Activated B cell treated with CpG ODN at 0.5 μM for 24 hours (primary cell): ENCODE measurements around the gene KRT77. TPM values are rescaled to one million over a fixed set of nuclear protein-coding genes. Genes with fewer than 3 reads are reported as not detected.
"Not testable (repeated sequence)": the region's sequence is repeated elsewhere in the genome, so short reads cannot be mapped to it uniquely, and the experiment has no call there.

Experiments
- ATAC-seq: fragments of 200-7000 bp; cut with Tn5 transposase; one replicate; pipeline ENCODE4 v1.10.0; 2021; ENCODE audit warnings: low read depth, mild to moderate bottlenecking, moderate library complexity
- CTCF ChIA-PET: fragments of 350-600 bp; sonication (Branson Sonifier 250); formaldehyde crosslinking; loops from one replicate; lab custom pipeline; 2021; ENCODE audit warnings: antibody characterized with exemption; lab: Charles Lee
- POLR2A ChIA-PET: fragments of 350-600 bp; sonication (Branson Sonifier 250); formaldehyde crosslinking; loops from one replicate; lab custom pipeline; 2021; ENCODE audit warnings: antibody characterized with exemption; lab: Charles Lee
- DNase-seq: peaks from one replicate; pipeline ENCODE4 v3.0.0; 2022
- H3K27ac Mint-ChIP-seq: one replicate; pipeline ENCODE4 v1.8.0; 2020; ENCODE audit warnings: mixed read lengths
- H3K27me3 Mint-ChIP-seq: one replicate; pipeline ENCODE4 v1.8.0; 2021; ENCODE audit warnings: mixed read lengths
- H3K36me3 Mint-ChIP-seq: one replicate; pipeline ENCODE4 v1.8.0; 2021; ENCODE audit warnings: low read depth, mixed read lengths
- H3K4me1 Mint-ChIP-seq: one replicate; pipeline ENCODE4 v1.8.0; 2021; ENCODE audit warnings: mixed read lengths
- H3K4me3 Mint-ChIP-seq: one replicate; pipeline ENCODE4 v1.8.0; 2020; ENCODE audit warnings: mild to moderate bottlenecking, mixed read lengths
- H3K9me3 Mint-ChIP-seq: one replicate; pipeline ENCODE4 v1.8.0; 2020; ENCODE audit warnings: mixed read lengths
- intact Hi-C: fragments of 100-400 bp; cut with micrococcal nuclease; formaldehyde crosslinking; loops from one replicate; pipeline ENCODE4 v1.15.1; 2024
- total RNA-seq: library from RNA; stranded (reverse); gene quantifications from 2 replicates; pipeline ENCODE4 v1.2.3, GENCODE V29; 2022
- TF ChIP-seq, protein P1 (sequence below): fragments of 200-600 bp; IDR thresholded peaks from one replicate; pipeline ENCODE4 v1.8.0; 2022; ENCODE audit warnings: antibody characterized with exemption, mild to moderate bottlenecking

KRT77 gene
- total RNA-seq, 1 donor from 2014 or later: not detected

- Mint-ChIP-seq H3K27ac (no peak overlapping the region), H3K4me3 (no peak overlapping the region), H3K36me3 (no peaks in the 10 kb centered on the region), H3K4me1 (no peaks in the 10 kb centered on the region), H3K9me3 (no peaks in the 10 kb centered on the region), H3K27me3 (peaks cover 39% of the 10 kb centered on the region)
- CTCF ChIA-PET: no interaction called here
- intact Hi-C loops: no loop called here
- DNase-seq: no peak
- POLR2A ChIA-PET: no interaction called here
- TF ChIP-seq, protein P1, sequence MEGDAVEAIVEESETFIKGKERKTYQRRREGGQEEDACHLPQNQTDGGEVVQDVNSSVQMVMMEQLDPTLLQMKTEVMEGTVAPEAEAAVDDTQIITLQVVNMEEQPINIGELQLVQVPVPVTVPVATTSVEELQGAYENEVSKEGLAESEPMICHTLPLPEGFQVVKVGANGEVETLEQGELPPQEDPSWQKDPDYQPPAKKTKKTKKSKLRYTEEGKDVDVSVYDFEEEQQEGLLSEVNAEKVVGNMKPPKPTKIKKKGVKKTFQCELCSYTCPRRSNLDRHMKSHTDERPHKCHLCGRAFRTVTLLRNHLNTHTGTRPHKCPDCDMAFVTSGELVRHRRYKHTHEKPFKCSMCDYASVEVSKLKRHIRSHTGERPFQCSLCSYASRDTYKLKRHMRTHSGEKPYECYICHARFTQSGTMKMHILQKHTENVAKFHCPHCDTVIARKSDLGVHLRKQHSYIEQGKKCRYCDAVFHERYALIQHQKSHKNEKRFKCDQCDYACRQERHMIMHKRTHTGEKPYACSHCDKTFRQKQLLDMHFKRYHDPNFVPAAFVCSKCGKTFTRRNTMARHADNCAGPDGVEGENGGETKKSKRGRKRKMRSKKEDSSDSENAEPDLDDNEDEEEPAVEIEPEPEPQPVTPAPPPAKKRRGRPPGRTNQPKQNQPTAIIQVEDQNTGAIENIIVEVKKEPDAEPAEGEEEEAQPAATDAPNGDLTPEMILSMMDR: no peak
- ATAC-seq: no peak
These were observed 12.1 kb upstream of the KRT77 start for GRCh38 chr12:52715416-52715815.

DNA sequence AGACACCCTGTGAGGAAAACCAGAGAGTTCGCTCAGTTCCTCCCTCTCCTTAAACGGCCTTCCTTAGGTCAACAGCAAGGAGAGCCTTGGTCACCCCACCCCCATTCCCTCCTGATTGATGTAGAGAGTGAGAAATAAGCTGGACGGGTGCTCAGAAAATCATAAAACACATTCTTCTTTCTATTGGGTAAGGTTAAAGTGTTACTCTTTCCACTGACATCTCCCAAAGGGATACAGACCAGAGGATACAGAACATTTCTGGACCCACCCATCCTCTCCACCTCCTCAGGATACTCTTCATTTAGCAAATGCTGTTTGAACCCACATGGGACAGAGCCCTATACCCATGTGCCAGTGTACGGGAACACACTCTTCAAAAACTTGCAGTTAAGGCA lies 11.6 kb upstream of the KRT77 start:
- intact Hi-C loops: no loop called here
- ATAC-seq (no peak), DNase-seq (no peak)
- H3K36me3 Mint-ChIP-seq: no peaks in the 10 kb centered on the region
- H3K4me3 Mint-ChIP-seq: no peak overlapping the region
- H3K27me3 Mint-ChIP-seq: peaks cover 39% of the 10 kb centered on the region
- H3K9me3 Mint-ChIP-seq: no peaks in the 10 kb centered on the region
- POLR2A ChIA-PET: no interaction called here
- TF ChIP-seq, protein P1: no peak
- CTCF ChIA-PET: no interaction called here
- H3K4me1 Mint-ChIP-seq: no peaks in the 10 kb centered on the region
- H3K27ac Mint-ChIP-seq: no peak overlapping the region

- TF ChIP-seq, protein P1: no peak
- CTCF ChIA-PET: no interaction called here
- H3K9me3 Mint-ChIP-seq: no peaks in the 10 kb centered on the region
- H3K27me3 Mint-ChIP-seq: peaks cover 39% of the 10 kb centered on the region
- ATAC-seq: no peak
- POLR2A ChIA-PET: no interaction called here
- H3K4me3 Mint-ChIP-seq: no peak overlapping the region
- H3K36me3 Mint-ChIP-seq: no peaks in the 10 kb centered on the region
- H3K27ac Mint-ChIP-seq: no peak overlapping the region
- DNase-seq: no peak
- no peaks in the 10 kb centered on the region for H3K4me1 Mint-ChIP-seq
- intact Hi-C loops: no loop called here
These were observed 10.9 kb upstream of the KRT77 start for GRCh38 chr12:52713960-52714886.

- H3K4me3 Mint-ChIP-seq, H3K4me1 Mint-ChIP-seq, DNase-seq, H3K9me3 Mint-ChIP-seq, intact Hi-C loops, ATAC-seq, H3K36me3 Mint-ChIP-seq, H3K27ac Mint-ChIP-seq, POLR2A ChIA-PET, CTCF ChIA-PET: not testable (repeated sequence)
- H3K27me3 Mint-ChIP-seq: peaks cover 37% of the 10 kb centered on the region
These were observed 8.8 kb upstream of the KRT77 start for GRCh38 chr12:52712122-52712521.

GRCh38 chr12:52710730-52711129 lies 7.4 kb upstream of the KRT77 start:
- TF ChIP-seq, protein P1: no peak
- intact Hi-C loops: no loop called here
- ChIA-PET POLR2A (no interaction called here), CTCF (no interaction called here)
- H3K36me3 Mint-ChIP-seq: no peaks in the 10 kb centered on the region
- DNase-seq (no peak), ATAC-seq (no peak)
- H3K4me1 Mint-ChIP-seq: no peaks in the 10 kb centered on the region
- H3K27me3 Mint-ChIP-seq: peaks cover 27% of the 10 kb centered on the region
- no peaks in the 10 kb centered on the region for H3K9me3 Mint-ChIP-seq
- no peak overlapping the region for H3K4me3 Mint-ChIP-seq
- no peak overlapping the region for H3K27ac Mint-ChIP-seq
